Kidney epithelial cell (primary cell): ENCODE results near the gene SLC2A14. TPM values are rescaled to one million over a fixed set of nuclear protein-coding genes. Genes with fewer than 3 reads are reported as not detected.
"Not testable (repeated sequence)": the region's sequence is repeated elsewhere in the genome, so short reads cannot be mapped to it uniquely, and the experiment has no call there.

Source experiments
- DNase-seq: peaks from one replicate; pipeline ENCODE4 v3.0.0-alpha.2; 2010; ENCODE audit warnings: low read depth
- H3K27me3 ChIP-seq: 2 replicates; pipeline ENCODE4 v1.6.0; 2011; ENCODE audit warnings: low read length; ENCODE audit not compliant: control insufficient read depth, insufficient read depth
- H3K36me3 ChIP-seq: 2 replicates; pipeline ENCODE4 v1.5.1; 2011; ENCODE audit warnings: low read length; ENCODE audit not compliant: control insufficient read depth, insufficient read depth
- H3K4me3 ChIP-seq: 2 replicates; pipeline ENCODE4 v1.5.1; 2011; ENCODE audit warnings: low read depth, mild to moderate bottlenecking, control low read depth, low read length
- CTCF ChIP-seq: IDR thresholded peaks from 2 replicates; pipeline ENCODE4 v1.5.1; 2011; ENCODE audit warnings: mild to moderate bottlenecking, moderate library complexity, low read length, control low read depth, inconsistent platforms; ENCODE audit not compliant: insufficient read depth, poor library complexity, severe bottlenecking
- total RNA-seq: library from RNA; depleted of rRNA; stranded (reverse); fragments of >200 nt; gene quantifications from 2 replicates; pipeline ENCODE4 v1.2.3, GENCODE V29; 2015

Gene SLC2A14
- total RNA-seq, 1 donor from 2014 or later, result not detected

- H3K36me3 ChIP-seq, result no peaks in the 10 kb centered on the region
- DNase-seq, result no peak
- H3K4me3 ChIP-seq, result no peak overlapping the region
- no peaks in the 10 kb centered on the region for H3K27me3 ChIP-seq
- peak; percentile 53 for TF ChIP-seq CTCF
Observed at GRCh38 chr12:7907009-7907408, 34.3 kb upstream of the SLC2A14 start.

- not testable (repeated sequence) for H3K27me3 ChIP-seq, H3K36me3 ChIP-seq, H3K4me3 ChIP-seq
- peak; percentile 18 for DNase-seq
Observed at GRCh38 chr12:7906303-7906702, 33.6 kb upstream of the SLC2A14 start.

GRCh38 chr12:7905600-7906125 lies 32.9 kb upstream of the SLC2A14 start:
- H3K36me3 ChIP-seq, DNase-seq, H3K4me3 ChIP-seq: not testable (repeated sequence)

GRCh38 chr12:7905071-7905470 lies 32.4 kb upstream of the SLC2A14 start:
- DNase-seq, result no peak
- H3K4me3 ChIP-seq, result no peak overlapping the region
- H3K36me3 ChIP-seq, result no peaks in the 10 kb centered on the region
- H3K27me3 ChIP-seq, result no peaks in the 10 kb centered on the region
- no peak for TF ChIP-seq CTCF

More at GRCh38 chr12:7905600-7906125, 32.9 kb upstream of the SLC2A14 start:
- H3K27me3 ChIP-seq, result not testable (repeated sequence)

GRCh38 chr12:7902416-7902815 lies 29.7 kb upstream of the SLC2A14 start:
- H3K36me3 ChIP-seq, H3K4me3 ChIP-seq, DNase-seq, H3K27me3 ChIP-seq: not testable (repeated sequence)

- DNase-seq, result no peak
- Histone ChIP-seq H3K36me3 (no peaks in the 10 kb centered on the region), H3K27me3 (no peaks in the 10 kb centered on the region), H3K4me3 (no peak overlapping the region)
- no peak for TF ChIP-seq CTCF
Observed at GRCh38 chr12:7899755-7900154, 27.0 kb upstream of the SLC2A14 start.

GRCh38 chr12:7896726-7897125 lies 24.0 kb upstream of the SLC2A14 start:
- DNase-seq, H3K36me3 ChIP-seq, H3K4me3 ChIP-seq, H3K27me3 ChIP-seq: not testable (repeated sequence)

- no peak for TF ChIP-seq CTCF
- no peak overlapping the region for H3K4me3 ChIP-seq
- H3K27me3 ChIP-seq, result no peaks in the 10 kb centered on the region
- DNase-seq, result no peak
- H3K36me3 ChIP-seq, result no peaks in the 10 kb centered on the region
Observed at GRCh38 chr12:7892186-7892980, 19.7 kb upstream of the SLC2A14 start.
